8988T (cell line): ENCODE data around the gene INTS1.

Source experiments
- DNase-seq: peaks from one replicate; pipeline ENCODE4 v3.0.0; 2011

INTS1 gene

DNA sequence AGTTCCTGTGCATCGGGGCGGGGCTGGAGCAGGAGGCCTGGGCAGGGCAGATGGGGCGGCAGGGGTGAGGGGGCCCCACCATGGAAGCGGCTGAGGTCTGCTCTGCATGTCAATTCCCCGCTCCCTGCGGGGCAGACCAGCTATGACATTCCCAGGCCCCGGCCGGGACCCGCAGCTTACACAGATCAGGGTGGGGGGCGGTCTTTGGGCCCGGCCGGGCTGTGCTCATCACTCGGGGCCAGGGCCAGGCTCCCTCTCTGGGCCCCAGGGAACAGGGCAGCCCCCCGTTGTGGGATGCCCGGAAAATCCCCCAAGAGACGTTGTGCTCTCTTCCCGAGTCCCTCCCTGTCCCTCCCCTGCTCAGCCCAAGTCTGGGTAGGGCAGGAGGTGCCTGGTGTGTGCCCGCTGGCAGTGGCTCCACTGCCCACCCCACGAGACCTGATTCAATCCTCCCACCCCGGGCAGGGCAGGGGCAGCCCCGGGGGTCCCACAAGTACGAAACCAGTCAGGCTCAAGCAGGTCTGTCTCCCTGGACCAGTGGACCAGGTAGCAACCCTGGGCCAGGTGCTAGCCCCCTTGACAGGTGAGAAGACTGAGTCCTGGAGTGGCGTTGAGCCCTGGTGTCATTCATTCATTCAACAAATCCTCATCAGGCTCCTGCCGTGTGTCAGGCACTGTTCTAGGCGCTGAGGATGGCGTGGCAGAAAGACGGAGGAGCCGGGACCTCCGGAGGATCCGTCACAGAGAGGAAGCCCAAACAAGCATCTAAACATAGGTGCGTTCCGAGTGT lies 73.9 kb downstream of the INTS1 start:
- DNase-seq: no peak

GRCh38 chr7:1428941-1429501 lies 75.2 kb downstream of the INTS1 start:
- no peak for DNase-seq

GRCh38 chr7:1427064-1427657 lies 77.0 kb downstream of the INTS1 start:
- no peak for DNase-seq

DNA sequence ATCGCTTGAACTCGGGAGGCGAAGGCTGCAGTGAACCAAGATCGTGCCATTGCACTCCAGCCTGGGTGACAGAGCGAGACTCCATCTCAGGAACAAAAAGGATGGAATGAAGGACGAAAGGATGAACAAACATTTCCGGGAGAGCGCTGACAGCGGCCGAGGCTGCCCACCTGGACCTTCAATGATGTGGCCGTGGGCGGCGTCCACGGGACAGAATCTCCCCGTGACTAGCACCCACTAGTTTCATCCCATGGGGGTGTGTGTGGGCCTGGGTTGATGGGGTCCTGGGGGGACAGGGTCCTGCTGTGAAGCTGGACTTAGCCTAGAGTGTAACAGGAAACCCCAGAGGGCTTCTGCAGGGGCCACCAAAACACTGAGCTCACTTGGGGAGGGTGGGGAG lies 77.7 kb downstream of the INTS1 start:
- DNase-seq: no peak

DNA sequence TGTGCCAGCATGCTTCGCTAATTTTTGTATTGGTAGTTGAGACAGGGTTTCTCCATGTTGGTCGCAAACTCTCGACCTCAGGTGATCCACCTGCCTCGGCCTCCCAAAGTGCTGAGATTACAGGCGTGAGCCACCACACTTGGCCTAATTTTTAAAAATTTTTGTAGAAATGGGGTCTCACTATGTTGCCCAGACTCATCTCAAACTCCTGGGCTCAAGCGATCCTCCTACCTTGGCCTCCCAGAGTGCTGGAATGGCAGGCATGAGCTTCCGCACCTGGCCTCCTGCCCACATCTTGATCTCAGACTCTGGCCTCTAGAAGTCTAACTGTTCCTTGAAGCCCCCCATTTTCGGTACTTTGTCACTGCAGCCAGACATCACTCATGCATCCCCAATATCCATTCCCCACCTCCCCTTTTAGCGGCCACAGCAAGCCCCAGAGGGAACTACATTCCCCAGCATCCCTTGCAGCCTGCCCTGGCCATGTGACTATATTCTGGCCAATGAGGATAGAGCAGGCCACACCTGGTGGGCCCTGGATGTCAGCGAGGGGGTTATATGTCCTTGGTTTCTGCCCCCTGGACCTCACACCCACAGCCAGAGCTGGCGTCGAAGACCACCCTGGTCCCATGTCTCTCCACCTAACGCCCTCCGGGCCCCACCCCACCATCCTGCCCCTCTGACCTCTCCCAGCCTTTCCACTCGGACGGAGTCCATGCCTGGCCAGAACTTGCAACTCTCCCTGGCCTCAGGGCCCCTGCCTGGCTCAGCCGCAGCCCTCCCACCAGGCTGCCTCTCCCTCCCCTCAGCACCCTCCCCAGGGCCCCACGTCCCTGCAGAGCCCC lies 78.7 kb downstream of the INTS1 start:
- peak; percentile 87 for DNase-seq

DNA sequence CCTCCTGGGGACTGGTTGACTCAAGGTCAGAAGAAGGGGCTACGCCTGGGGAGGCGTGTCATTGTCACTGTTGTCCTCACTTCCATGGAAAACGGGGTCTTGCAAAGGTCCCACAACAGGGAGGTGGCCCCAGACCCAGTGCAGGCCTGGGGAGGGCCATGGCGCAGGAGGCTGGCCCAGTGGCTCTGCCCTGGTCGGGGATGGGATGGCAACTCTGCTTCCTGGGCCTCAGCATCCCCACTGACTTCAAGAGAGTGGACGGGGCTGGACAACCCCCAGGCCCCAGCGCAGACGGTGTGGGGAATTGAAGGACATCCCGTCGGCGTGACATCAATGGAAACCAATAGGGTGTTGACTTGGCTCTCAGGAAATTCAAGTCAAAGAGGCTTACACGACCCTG lies 80.1 kb downstream of the INTS1 start:
- no peak for DNase-seq

- DNase-seq: no peak
Observed at GRCh38 chr7:1423264-1423811, 80.9 kb downstream of the INTS1 start.

GRCh38 chr7:1422512-1423263 lies 81.5 kb downstream of the INTS1 start:
- DNase-seq: no peak

- no peak for DNase-seq
Observed at GRCh38 chr7:1421946-1422345, 82.2 kb downstream of the INTS1 start.

GRCh38 chr7:1421020-1421790 lies 83.0 kb downstream of the INTS1 start:
- no peak for DNase-seq
